ENCODE data around the gene KRT26.
"Not testable (repeated sequence)": the region's sequence is repeated elsewhere in the genome, so short reads cannot be mapped to it uniquely, and the experiment has no call there.

KRT26 gene

DNA sequence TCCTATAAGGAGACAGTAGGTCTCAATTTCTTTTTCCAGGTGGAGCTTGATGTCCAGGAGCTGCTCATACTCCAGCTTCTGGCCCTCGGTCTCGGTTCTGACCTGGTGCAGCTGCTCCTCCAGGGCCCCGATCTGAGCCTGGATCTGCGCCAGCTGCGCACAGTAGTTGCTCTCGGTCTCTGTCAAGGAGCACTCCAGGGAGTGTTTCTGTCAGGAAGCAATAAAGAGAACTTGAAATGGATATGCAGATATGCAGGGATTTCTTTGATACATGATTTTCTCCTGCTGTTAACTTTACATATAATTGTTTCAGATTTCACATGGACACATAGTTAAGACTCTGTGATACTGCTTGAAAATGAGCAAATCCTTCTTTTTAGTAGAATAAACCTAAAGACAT is 21.6 kb downstream of the KRT26 start:
- DNase-seq (ENCODE audit: low read depth, low spot score) = no peak
- H3K4me3 ChIP-seq (ENCODE audit: low read length) = no peak overlapping the region

DNA sequence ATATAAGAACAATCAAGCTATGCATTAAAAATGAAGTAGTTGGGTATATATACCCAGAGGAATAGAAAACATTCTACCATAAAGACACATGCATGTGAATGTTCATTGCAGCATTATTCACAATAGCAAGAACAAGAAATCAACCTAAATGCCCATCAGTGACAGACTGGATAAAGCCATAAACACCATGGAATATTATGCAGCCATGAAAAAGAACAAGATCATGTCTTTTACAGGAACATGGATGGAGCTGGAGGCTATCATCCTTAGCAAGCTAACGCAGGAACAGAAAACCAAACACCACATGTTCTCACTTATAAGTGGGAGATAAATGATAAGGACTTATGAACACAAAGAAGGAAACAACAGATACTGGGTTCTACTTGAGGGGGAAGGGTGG is 23.3 kb downstream of the KRT26 start:
- H3K4me3 ChIP-seq (ENCODE audit: low read length); DNase-seq (ENCODE audit: low read depth, low spot score): not testable (repeated sequence)

DNA sequence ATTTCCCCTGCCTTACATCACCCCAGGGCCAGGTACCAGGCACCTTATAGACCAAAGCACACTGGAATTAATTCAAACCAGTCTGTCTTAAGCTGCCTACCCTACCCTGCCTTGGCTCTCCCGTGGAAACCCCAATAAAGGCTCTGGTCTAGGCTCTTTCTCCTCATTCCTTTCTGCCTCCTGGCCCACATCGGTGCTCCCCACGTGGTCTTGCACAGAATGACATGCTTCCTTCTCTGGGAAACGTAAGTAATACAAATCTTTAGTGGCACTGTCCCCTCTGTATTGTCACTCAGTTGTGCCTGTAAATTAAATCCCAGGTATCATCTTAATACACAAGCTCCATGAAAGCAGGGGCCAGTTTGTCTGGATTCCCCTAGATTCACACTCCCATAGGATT is 33.4 kb downstream of the KRT26 start:
- no peak overlapping the region for H3K4me3 ChIP-seq (ENCODE audit: low read length)
- DNase-seq (ENCODE audit: low read depth, low spot score) = no peak

DNA sequence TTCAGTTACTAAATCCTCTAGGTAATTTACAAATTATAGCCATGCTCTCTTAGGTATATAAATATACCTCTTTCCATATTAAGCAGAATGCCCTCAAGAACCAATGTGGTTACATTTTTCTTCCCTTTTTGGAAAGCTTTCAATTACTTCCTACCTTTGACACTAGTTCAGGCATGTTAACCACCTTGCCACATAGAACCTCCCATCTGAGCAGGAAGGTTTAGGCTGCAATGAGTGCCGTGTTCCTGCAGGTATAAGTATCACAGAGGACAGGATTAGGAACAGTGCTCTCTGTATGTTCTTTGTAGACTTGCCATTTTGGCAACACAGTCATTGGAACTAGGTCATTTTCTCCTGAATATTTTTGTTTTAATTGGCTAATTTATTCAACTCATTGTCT is 37.0 kb downstream of the KRT26 start:
- no peak for DNase-seq (ENCODE audit: low read depth, low spot score)
- no peak overlapping the region for H3K4me3 ChIP-seq (ENCODE audit: low read length)

DNA sequence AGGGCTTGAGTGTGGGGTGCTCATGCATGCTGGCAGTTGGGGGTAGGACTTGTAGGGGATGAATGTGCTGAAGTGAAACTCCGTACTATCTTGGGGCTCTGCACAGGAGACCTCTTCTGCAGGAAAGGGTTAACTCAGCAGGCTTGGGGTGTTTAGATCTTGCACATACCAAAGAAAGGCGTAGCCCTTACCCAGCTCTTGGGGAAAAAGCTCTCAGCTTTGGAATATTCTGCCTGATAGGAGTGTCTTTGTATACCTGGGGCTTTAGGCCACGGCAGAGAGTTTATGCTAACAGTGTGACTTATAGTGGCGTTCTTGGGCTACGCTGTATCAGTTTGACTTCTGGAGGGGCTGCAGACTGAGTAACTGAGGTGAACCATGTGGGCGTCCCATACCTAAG is 38.0 kb downstream of the KRT26 start:
- no peak overlapping the region for H3K4me3 ChIP-seq (ENCODE audit: low read length)
- DNase-seq (ENCODE audit: low read depth, low spot score) = no peak

DNA sequence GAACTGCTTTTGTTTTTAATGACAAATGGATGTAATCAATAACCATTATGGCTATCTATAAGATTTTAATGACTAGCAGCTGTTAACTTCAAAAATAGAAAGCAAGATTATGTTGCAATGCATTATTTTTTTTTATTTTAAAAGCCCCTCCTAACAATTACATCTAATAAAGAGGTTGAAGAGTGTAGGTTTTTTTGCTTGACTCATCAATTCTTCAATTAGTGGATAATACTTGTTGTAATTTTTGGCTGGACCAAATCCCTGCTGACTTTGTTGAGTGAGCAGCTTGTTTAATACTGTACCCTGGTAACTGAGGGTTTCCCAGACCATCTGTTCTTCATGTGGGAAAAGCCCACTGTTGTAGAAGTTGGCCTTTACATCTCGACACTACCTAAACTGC is 41.0 kb downstream of the KRT26 start:
- no peak overlapping the region for H3K4me3 ChIP-seq (ENCODE audit: low read length)
- no peak for DNase-seq (ENCODE audit: low read depth, low spot score)

DNA sequence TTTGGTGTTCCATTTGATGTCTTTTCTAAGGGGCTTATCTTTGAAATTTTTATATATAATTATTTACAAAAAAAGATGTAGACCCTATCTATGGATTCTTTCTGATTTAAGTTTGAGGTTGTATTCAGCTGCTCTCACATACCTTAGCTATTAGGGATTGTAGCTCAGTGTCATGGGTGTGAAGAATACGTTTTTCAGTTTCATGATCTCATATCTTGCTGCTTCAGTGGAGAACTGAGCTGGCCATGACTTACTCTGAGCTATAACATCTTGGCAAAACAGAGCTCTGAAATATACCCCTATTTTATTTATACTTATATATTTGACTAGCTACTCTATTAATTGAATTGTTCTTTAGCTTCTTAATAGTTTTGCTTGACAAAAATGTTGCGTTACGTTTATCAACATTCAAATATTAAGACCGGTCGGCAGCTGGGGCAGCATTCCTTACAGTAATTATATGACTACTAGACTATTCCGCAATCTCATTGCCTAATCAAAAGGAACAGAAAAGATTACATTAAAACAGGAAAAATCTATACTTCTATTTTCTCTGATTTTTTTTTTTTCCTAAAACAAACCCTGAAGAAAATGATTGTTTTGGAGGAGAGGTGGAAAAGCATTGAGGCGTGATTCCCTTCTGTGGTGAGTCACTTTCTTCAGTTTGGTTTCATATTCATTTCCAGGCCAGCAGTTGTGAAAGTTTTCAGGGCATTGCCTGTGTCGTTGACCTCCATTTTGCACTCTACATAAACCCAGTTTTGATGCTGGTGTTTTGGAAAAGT is 44.4 kb downstream of the KRT26 start:
- DNase-seq (ENCODE audit: low read depth, low spot score) = no peak
- H3K4me3 ChIP-seq (ENCODE audit: low read length) = no peak overlapping the region

DNA sequence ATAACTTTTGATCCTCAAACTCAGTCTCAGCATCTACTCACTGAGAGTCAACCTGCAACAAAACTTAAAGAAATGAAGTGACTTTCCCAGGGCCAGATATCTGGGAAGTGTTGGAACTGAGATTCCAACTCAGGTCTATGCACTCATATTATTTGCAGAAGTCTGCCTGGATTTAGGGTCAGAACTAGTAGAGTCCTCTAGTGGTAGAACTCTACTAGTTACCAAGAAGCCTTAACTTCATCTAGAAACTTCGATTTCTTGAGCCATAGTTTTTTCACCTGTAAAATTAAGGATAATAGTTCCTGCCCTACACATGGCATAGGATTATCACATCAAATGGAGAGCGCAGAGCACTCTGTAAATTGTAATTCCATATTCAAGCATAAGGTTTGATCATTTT is 45.1 kb downstream of the KRT26 start:
- no peak overlapping the region for H3K4me3 ChIP-seq (ENCODE audit: low read length)
- peak; percentile 1 for DNase-seq (ENCODE audit: low read depth, low spot score)

DNA sequence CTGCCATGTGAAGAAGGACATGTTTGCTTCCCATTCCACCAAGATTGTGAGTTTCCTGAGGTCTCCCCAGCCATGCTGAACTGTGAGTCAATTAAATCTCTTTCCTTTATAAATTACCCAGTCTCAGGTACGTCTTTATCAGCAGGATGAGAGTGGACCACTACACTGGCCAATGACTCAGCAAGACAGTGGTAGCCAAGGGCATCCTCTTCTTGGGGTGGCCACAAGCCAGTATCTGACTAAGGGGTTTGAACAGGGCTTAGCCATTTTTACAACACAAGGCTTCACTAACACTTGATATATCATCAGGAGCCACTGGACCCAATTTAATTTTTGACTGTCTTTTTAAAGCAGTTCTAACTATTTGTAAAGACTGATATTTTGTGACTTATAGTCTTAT is 47.3 kb downstream of the KRT26 start:
- H3K4me3 ChIP-seq (ENCODE audit: low read length) = no peak overlapping the region
- DNase-seq (ENCODE audit: low read depth, low spot score) = no peak

DNA sequence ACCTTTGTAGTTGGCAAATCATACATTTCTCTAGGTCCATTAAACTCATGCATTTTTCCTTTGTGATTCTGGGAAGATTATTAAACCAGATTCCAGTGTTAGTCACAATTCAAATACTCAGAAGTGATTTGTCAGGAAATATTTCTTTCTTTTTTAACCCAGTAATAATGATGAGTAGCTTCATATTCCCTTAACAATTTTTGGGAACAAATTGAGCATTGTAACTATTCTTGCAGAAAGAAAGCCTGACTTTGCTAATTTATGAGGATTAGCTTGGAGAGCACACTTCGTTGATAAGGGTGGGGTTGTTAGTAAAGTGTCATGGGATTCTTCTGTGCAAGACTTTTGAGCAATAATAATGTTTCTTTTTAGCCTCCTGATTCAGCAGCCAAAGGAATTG is 49.8 kb downstream of the KRT26 start:
- DNase-seq (ENCODE audit: low read depth, low spot score) = no peak
- H3K4me3 ChIP-seq (ENCODE audit: low read length) = no peak overlapping the region

DNA sequence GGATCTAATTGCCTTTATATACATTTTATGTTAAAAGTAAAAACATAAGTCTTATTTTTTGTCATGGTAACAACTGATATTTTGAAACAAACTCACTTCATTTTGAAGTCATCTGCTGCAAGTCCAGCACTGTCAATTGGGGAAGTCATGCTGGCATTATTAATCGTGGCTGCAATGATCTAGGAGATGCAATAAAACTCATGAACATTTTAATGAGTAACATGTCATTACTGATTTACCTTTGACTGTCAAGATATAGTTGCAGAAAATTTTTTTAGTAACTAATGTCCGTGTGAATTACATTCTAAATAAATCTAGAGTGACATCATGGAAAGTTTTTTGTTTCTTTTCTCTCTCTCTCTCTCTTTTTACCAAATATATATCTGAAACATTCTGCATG is 51.1 kb downstream of the KRT26 start:
- H3K4me3 ChIP-seq (ENCODE audit: low read length) = no peak overlapping the region
- no peak for DNase-seq (ENCODE audit: low read depth, low spot score)

DNA sequence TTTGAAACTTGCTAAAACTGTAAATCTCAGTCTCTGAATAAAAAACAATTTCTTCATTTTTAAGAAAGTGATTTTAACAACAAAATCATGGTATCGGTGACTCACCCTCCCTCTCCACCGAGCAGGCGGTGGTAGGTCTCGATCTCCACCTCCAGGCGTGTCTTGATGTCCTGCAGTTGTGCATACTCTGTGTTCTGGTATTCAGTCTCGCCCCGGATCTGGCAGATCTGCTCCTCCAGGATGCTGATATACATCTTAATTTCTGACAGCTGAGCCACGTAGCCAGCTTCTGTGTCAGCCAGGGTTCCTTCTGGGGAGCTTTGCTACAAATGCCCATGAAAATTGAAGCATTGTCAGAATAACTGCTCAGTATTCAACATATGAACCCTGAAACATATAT is 53.1 kb downstream of the KRT26 start:
- no peak for DNase-seq (ENCODE audit: low read depth, low spot score)
- H3K4me3 ChIP-seq (ENCODE audit: low read length) = no peak overlapping the region

DNA sequence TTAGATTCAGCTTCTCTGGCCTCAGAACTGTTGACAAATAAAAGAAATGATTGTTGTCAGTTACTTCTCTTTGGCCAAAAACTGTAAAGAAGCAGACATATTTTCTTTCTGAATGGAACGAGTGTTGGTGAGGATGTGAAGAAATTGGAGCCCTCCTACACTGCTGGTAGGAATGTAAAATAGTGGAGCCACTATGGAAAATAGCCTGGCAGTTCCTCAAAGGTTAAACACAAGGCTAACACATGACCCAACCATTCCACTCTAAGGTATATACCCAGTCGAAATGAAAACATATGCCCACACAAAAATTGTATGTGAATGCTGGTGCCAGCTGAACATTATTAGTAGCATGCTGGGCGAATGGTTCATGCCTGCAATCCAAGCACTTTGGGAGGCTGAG is 54.2 kb downstream of the KRT26 start:
- DNase-seq (ENCODE audit: low read depth, low spot score) = no peak
- no peak overlapping the region for H3K4me3 ChIP-seq (ENCODE audit: low read length)

Measured in Jurkat, Clone E6-1 (cell line).